PC-9 (cell line): Measurements from ENCODE around the gene APOA4. TPM values are rescaled to one million over a fixed set of nuclear protein-coding genes. Genes with fewer than 3 reads are reported as not detected.

Source experiments
- BruUV-seq: library from RNA; stranded (reverse); fragments of 400-500 nt; replicated peaks from 2 replicates; lab custom pipeline; 2021; lab: Mats Ljungman, UMichigan
- CTCF ChIA-PET: fragments of 300-600 bp; sonication (Branson Sonifier 250); formaldehyde crosslinking; loops from one replicate; lab custom pipeline; 2022; ENCODE audit warnings: antibody characterized with exemption; lab: Charles Lee
- POLR2A ChIA-PET: fragments of 300-600 bp; sonication (Branson Sonifier 250); formaldehyde crosslinking; loops from one replicate; lab custom pipeline; 2022; ENCODE audit warnings: antibody characterized with exemption; ENCODE audit not compliant: unreplicated experiment; lab: Charles Lee
- DNase-seq, 2 experiments: peaks; one replicate each; pipeline versions ENCODE4 v3.0.0 to v3.0.0-alpha.2; 2015 to 2022; ENCODE audit warnings: mixed read lengths in 1 of 2
- H2AFZ ChIP-seq: fragments of 200-600 bp; sonication (generic); 2 replicates; pipeline ENCODE4 v1.8.1; 2017; ENCODE audit warnings: antibody characterized with exemption
- H3F3A ChIP-seq: fragments of 200-600 bp; sonication (generic); 2 replicates; pipeline ENCODE4 v1.8.1; 2017; ENCODE audit warnings: antibody characterized with exemption, mild to moderate bottlenecking, low read depth; ENCODE audit not compliant: insufficient read depth
- H3K27ac ChIP-seq: fragments of 200-600 bp; sonication (generic); 2 replicates; pipeline ENCODE4 v1.6.1; 2016; ENCODE audit warnings: mixed run types
- H3K27me3 ChIP-seq: fragments of 200-600 bp; sonication (generic); 2 replicates; pipeline ENCODE4 v1.6.1; 2016; ENCODE audit warnings: low read depth, mixed run types; ENCODE audit not compliant: insufficient read depth
- H3K36me3 ChIP-seq: fragments of 200-600 bp; sonication (generic); 2 replicates; pipeline ENCODE4 v1.6.1; 2016; ENCODE audit warnings: low read depth, mixed run types
- H3K4me1 ChIP-seq: fragments of 200-600 bp; sonication (generic); replicated peaks from 2 replicates; pipeline ENCODE4 v1.6.1; 2016; ENCODE audit warnings: mixed run types; ENCODE audit not compliant: insufficient read depth
- H3K4me2 ChIP-seq: fragments of 200-600 bp; sonication (generic); 2 replicates; pipeline ENCODE4 v1.6.1; 2017; ENCODE audit warnings: mixed run types
- H3K4me3 ChIP-seq: fragments of 200-600 bp; sonication (generic); 2 replicates; pipeline ENCODE4 v1.6.1; 2016; ENCODE audit warnings: mixed run types
- H3K79me2 ChIP-seq: fragments of 200-600 bp; sonication (generic); 2 replicates; pipeline ENCODE4 v1.6.1; 2017; ENCODE audit warnings: low read depth, mixed run types
- H3K9me2 ChIP-seq: fragments of 200-600 bp; sonication (generic); 2 replicates; pipeline ENCODE4 v1.8.1; 2017; ENCODE audit warnings: mild to moderate bottlenecking; ENCODE audit not compliant: insufficient read depth
- H3K9me3 ChIP-seq: fragments of 200-600 bp; sonication (generic); 2 replicates; pipeline ENCODE4 v1.8.1; 2016; ENCODE audit warnings: low read depth; ENCODE audit not compliant: insufficient read depth
- H4K20me1 ChIP-seq: fragments of 200-600 bp; sonication (generic); 2 replicates; pipeline ENCODE4 v1.8.1; 2017; ENCODE audit not compliant: insufficient read depth
- CTCF ChIP-seq: fragments of 200-600 bp; sonication (generic); conservative IDR thresholded peaks from 2 replicates; pipeline ENCODE4 v1.6.1; 2017; ENCODE audit warnings: mixed run types, antibody characterized with exemption, mild to moderate bottlenecking, moderate library complexity
- EZH2 ChIP-seq: fragments of 200-600 bp; sonication (generic); IDR thresholded peaks from 2 replicates; pipeline ENCODE4 v1.8.0; 2017; ENCODE audit warnings: antibody characterized with exemption, low read depth
- intact Hi-C: fragments of 100-400 bp; cut with micrococcal nuclease; formaldehyde crosslinking; loops from one replicate; pipeline ENCODE4 v1.10.0; 2022; ENCODE audit not compliant: unreplicated experiment
- total RNA-seq: library from RNA; stranded (reverse); gene quantifications from 2 replicates; pipeline ENCODE4 v1.2.3, GENCODE V29; 2021

APOA4 gene
- total RNA-seq, 1 experiment from 2014 or later: not detected

DNA sequence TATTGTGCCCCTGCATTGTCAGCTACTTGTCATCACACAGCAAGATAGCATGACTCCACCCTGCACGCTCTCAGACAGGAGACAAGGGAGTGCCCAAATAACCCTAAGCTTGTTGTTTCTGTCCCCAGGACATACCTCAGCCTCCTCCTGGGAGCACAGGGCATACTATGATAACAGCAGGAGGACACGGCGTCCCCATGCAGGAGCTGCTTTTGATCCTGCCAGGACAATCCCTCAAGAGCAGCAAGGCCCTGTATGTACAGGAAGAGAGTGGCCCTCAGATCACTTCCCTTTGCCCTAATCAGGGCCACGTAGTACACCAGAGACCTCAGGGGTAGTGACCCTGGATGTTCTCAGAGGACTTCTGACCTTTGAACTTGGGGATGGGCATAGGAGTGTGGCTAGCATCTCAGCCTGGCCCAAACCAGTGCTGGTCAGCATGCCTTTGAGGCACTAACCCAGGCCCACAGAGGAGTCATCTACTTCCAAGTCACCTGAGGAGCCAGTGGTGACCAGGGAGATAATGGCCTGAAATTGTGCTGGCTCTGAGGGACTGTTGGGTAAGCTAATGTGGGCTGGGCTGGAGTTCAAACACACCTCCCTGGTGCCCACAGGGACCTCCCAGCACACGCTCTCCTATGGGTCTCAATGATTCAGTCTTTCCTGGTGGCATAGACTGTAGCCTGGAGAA is 9.2 kb downstream of the APOA4 start:
- Histone ChIP-seq H3K27me3 (no peaks in the 10 kb centered on the region), H3K9me2 (no peaks in the 10 kb centered on the region), H3K36me3 (no peaks in the 10 kb centered on the region), H2AFZ (no peak overlapping the region), H3K4me3 (no peak overlapping the region), H3K79me2 (no peaks in the 10 kb centered on the region), H3K9me3 (no peaks in the 10 kb centered on the region), H3K4me2 (no peak overlapping the region), H4K20me1 (no peaks in the 10 kb centered on the region), H3K27ac (no peak overlapping the region), H3F3A (0 out of 2 replicates have a peak, but pooled peaks cover 3% of the 10 kb centered on the region), H3K4me1 (no peaks in the 10 kb centered on the region)
- no peak for TF ChIP-seq EZH2
- TF ChIP-seq CTCF: no peak
- no peak for DNase-seq
- no TSS peak for BruUV-seq
- ChIA-PET POLR2A (no interaction called here), CTCF (no interaction called here)
- intact Hi-C loops: no loop called here

DNA sequence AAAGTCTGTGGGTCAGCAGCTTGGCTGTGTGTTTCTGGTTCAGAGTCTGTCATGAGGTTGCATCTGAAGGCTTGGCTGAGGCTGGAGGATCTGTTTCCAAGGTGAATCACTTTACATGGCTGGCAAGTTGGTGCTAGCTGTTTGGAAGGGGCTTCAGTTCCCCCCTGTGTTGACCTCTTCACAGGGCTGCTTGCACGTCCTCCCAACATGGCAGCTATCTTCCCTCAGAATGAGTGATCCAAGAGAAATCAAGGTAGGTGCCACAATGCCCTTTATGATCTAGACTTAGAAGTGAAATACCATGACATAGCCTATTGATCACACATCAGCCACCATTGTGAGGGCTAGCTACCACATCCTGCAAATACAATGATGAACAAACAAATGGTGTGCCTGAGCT is 9.9 kb downstream of the APOA4 start:
- H3K4me3 ChIP-seq: no peak overlapping the region
- ChIA-PET CTCF (no interaction called here), POLR2A (interaction anchor here (0.6 kb wide), 1 partner anchor 303 kb away, joined by 6 read pairs; no protein-coding TSS in a partner anchor)
- intact Hi-C loops: no loop called here
- no peaks in the 10 kb centered on the region for H3K79me2 ChIP-seq
- H3K27ac ChIP-seq: no peak overlapping the region
- H3K4me2 ChIP-seq: no peak overlapping the region
- DNase-seq: no peak
- 0 out of 2 replicates have a peak, but pooled peaks cover 3% of the 10 kb centered on the region for H3F3A ChIP-seq
- no peaks in the 10 kb centered on the region for H3K4me1 ChIP-seq
- H3K36me3 ChIP-seq: no peaks in the 10 kb centered on the region
- H2AFZ ChIP-seq: no peak overlapping the region
- TF ChIP-seq CTCF (no peak), EZH2 (no peak)
- H3K9me2 ChIP-seq: no peaks in the 10 kb centered on the region
- BruUV-seq: no TSS peak
- H3K27me3 ChIP-seq: no peaks in the 10 kb centered on the region
- no peaks in the 10 kb centered on the region for H4K20me1 ChIP-seq
- no peaks in the 10 kb centered on the region for H3K9me3 ChIP-seq

- DNase-seq: no peak
- Histone ChIP-seq H3K27ac (no peak overlapping the region), H3K4me2 (no peak overlapping the region), H4K20me1 (no peaks in the 10 kb centered on the region), H3K4me3 (no peak overlapping the region), H3K27me3 (no peaks in the 10 kb centered on the region), H2AFZ (no peak overlapping the region), H3K79me2 (no peaks in the 10 kb centered on the region), H3K36me3 (no peaks in the 10 kb centered on the region), H3K4me1 (no peaks in the 10 kb centered on the region), H3F3A (no peaks in the 10 kb centered on the region), H3K9me2 (no peaks in the 10 kb centered on the region), H3K9me3 (no peaks in the 10 kb centered on the region)
- ChIA-PET POLR2A (no interaction called here), CTCF (no interaction called here)
- no TSS peak for BruUV-seq
- TF ChIP-seq EZH2 (no peak), CTCF (no peak)
- intact Hi-C loops: no loop called here
Observed at GRCh38 chr11:116812109-116812508, 11.0 kb downstream of the APOA4 start.
